Measurements from ENCODE around the gene CDCA3. TPM values are rescaled to one million over a fixed set of nuclear protein-coding genes. Genes with fewer than 3 reads are reported as not detected.

The CDCA3 gene
- total and polyA plus RNA-seq, 2 experiments from 2014 or later = 47.4 to 75.6 TPM

DNA sequence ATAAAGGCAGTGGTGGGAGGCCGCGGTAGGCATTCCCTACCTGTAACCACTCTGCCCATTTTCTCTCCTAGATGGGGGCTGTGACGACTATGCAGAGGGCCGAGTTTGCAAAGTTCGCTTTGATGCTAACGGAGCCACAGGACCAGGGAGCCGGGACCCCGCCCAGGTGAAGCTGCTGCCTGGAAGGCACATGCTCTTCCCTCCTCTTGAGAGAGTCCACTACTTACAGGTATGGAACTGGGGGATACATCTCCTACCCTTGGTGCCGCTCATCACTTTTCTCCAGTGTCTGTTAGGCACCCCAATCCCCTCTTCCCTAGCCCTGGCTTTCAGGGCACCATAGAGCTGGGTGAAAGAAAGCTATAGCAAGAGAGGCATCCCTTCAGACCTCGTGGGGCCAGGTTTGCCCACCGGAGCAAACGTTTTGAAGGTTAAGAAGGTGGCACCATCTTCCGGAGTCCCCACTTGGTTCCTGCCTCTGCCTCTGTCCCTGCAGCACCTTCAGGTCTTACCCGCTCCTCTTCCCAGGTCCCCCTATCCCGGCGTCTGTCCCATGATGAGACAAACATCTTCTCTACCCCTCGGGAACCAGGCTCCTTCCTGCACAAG is 24.9 kb downstream of the CDCA3 start (continued):
- TF ChIP-seq, protein P1, sequence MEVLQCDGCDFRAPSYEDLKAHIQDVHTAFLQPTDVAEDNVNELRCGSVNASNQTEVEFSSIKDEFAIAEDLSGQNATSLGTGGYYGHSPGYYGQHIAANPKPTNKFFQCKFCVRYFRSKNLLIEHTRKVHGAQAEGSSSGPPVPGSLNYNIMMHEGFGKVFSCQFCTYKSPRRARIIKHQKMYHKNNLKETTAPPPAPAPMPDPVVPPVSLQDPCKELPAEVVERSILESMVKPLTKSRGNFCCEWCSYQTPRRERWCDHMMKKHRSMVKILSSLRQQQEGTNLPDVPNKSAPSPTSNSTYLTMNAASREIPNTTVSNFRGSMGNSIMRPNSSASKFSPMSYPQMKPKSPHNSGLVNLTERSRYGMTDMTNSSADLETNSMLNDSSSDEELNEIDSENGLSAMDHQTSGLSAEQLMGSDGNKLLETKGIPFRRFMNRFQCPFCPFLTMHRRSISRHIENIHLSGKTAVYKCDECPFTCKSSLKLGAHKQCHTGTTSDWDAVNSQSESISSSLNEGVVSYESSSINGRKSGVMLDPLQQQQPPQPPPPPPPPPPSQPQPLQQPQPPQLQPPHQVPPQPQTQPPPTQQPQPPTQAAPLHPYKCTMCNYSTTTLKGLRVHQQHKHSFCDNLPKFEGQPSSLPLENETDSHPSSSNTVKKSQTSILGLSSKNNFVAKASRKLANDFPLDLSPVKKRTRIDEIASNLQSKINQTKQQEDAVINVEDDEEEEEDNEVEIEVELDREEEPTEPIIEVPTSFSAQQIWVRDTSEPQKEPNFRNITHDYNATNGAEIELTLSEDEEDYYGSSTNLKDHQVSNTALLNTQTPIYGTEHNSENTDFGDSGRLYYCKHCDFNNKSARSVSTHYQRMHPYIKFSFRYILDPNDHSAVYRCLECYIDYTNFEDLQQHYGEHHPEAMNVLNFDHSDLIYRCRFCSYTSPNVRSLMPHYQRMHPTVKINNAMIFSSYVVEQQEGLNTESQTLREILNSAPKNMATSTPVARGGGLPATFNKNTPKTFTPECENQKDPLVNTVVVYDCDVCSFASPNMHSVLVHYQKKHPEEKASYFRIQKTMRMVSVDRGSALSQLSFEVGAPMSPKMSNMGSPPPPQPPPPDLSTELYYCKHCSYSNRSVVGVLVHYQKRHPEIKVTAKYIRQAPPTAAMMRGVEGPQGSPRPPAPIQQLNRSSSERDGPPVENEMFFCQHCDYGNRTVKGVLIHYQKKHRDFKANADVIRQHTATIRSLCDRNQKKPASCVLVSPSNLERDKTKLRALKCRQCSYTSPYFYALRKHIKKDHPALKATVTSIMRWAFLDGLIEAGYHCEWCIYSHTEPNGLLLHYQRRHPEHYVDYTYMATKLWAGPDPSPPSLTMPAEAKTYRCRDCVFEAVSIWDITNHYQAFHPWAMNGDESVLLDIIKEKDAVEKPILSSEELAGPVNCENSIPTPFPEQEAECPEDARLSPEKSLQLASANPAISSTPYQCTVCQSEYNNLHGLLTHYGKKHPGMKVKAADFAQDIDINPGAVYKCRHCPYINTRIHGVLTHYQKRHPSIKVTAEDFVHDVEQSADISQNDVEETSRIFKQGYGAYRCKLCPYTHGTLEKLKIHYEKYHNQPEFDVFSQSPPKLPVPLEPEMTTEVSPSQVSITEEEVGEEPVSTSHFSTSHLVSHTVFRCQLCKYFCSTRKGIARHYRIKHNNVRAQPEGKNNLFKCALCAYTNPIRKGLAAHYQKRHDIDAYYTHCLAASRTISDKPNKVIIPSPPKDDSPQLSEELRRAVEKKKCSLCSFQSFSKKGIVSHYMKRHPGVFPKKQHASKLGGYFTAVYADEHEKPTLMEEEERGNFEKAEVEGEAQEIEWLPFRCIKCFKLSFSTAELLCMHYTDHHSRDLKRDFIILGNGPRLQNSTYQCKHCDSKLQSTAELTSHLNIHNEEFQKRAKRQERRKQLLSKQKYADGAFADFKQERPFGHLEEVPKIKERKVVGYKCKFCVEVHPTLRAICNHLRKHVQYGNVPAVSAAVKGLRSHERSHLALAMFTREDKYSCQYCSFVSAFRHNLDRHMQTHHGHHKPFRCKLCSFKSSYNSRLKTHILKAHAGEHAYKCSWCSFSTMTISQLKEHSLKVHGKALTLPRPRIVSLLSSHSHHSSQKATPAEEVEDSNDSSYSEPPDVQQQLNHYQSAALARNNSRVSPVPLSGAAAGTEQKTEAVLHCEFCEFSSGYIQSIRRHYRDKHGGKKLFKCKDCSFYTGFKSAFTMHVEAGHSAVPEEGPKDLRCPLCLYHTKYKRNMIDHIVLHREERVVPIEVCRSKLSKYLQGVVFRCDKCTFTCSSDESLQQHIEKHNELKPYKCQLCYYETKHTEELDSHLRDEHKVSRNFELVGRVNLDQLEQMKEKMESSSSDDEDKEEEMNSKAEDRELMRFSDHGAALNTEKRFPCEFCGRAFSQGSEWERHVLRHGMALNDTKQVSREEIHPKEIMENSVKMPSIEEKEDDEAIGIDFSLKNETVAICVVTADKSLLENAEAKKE (CRISPR knock-in tag; IDR thresholded peaks at IDR 0.05) = no peak
- no peak for TF ChIP-seq EZH2phosphoT487 (IDR thresholded peaks at IDR 0.05; ENCODE audit: unreplicated experiment)
- no peak for TF ChIP-seq POLR2AphosphoS5 (IDR thresholded peaks at IDR 0.05; ENCODE audit: low read depth)

DNA sequence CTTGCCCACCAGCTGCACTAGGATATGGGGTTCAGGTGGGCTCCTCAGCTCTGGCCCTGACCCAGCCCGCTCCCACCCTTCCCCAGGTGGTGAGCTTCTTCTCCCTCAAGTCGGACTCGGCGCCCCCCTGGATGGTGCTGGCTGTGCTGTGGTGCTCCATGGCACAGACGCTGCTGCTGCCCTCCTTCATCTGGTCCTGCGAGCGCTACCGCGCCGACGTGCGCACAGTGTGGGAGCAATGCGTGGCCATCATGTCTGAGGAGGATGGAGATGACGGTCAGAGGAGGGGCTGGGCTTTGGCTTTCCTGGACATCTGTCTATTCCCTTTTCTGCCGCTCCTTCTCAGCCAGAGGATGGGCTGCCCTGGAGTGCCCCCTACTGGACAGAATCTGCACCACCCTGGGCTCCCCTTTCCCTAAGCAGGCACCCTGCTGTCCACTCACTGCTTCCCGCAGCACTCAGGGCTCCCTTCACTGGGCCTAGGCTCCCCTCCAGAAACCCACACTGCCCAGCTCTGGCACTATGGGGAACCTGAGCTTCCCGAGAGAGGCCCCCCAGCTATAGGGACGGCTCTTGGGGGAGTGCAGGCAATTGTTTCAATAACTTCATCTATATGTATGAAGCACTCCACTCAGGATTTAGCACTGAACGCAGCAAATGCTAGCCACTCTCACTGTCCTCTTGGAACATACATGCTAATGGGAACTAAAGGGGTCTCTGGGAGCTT is 25.5 kb downstream of the CDCA3 start:
- H3K79me2 ChIP-seq (replicated peaks; ENCODE audit: insufficient read depth) = peaks cover 9% of the 10 kb centered on the region
- Mint-ChIP-seq H3K4me3 (peak overlapping the region; percentile 66), H3K9me3 (no peaks in the 10 kb centered on the region), H3K36me3 (ENCODE audit: low read depth) (peaks cover 14% of the 10 kb centered on the region), H3K4me1 (peaks cover 57% of the 10 kb centered on the region), H3K27ac (no peak overlapping the region), H3K27me3 (ENCODE audit: insufficient read depth, low read depth, poor library complexity) (peaks cover 30% of the 10 kb centered on the region)
- H3K4me3 ChIP-seq = peak overlapping the region; percentile 63
- H3K9me2 ChIP-seq (ENCODE audit: insufficient read depth) = no peaks in the 10 kb centered on the region
- H3K4me1 ChIP-seq (ENCODE audit: insufficient read depth) = peaks cover 45% of the 10 kb centered on the region
- DNase-seq (ENCODE audit: low spot score) (peak; percentile 91), ATAC-seq (peak; percentile 27)
- no peaks in the 10 kb centered on the region for H4K20me1 ChIP-seq (replicated peaks; ENCODE audit: insufficient read depth)
- no peak overlapping the region for H2AFZ ChIP-seq
- H3F3A ChIP-seq (replicated peaks; ENCODE audit: low read depth) = peaks cover 17% of the 10 kb centered on the region
- TF ChIP-seq EZH2 (IDR thresholded peaks at IDR 0.05; ENCODE audit: low read depth, unreplicated experiment) = no peak
- TF ChIP-seq, protein P2, sequence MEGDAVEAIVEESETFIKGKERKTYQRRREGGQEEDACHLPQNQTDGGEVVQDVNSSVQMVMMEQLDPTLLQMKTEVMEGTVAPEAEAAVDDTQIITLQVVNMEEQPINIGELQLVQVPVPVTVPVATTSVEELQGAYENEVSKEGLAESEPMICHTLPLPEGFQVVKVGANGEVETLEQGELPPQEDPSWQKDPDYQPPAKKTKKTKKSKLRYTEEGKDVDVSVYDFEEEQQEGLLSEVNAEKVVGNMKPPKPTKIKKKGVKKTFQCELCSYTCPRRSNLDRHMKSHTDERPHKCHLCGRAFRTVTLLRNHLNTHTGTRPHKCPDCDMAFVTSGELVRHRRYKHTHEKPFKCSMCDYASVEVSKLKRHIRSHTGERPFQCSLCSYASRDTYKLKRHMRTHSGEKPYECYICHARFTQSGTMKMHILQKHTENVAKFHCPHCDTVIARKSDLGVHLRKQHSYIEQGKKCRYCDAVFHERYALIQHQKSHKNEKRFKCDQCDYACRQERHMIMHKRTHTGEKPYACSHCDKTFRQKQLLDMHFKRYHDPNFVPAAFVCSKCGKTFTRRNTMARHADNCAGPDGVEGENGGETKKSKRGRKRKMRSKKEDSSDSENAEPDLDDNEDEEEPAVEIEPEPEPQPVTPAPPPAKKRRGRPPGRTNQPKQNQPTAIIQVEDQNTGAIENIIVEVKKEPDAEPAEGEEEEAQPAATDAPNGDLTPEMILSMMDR (conservative IDR thresholded peaks at IDR 0.05; ENCODE audit: low read depth in 2 of 2) = peak; percentile 86 to 94
- 0 out of 2 replicates have a peak, but pooled peaks have one; percentile 14 for TF ChIP-seq POLR2AphosphoS5 (IDR thresholded peaks at IDR 0.05; ENCODE audit: low read depth)
- H3K4me2 ChIP-seq = peak overlapping the region; percentile 88
- peaks cover 46% of the 10 kb centered on the region for H3K27me3 ChIP-seq (ENCODE audit: insufficient read depth)
- no peaks in the 10 kb centered on the region for H3K36me3 ChIP-seq (ENCODE audit: insufficient read depth)
- H3K27ac ChIP-seq (ENCODE audit: low read depth) = no peak overlapping the region

Data from GM23338 (cell line).